ENCODE results near the gene PRIMA1.

Gene PRIMA1

GRCh38 chr14:93712079-93712837 is 76.0 kb downstream of the PRIMA1 start:
- DNase-seq (ENCODE audit: low read depth) = no peak

DNA sequence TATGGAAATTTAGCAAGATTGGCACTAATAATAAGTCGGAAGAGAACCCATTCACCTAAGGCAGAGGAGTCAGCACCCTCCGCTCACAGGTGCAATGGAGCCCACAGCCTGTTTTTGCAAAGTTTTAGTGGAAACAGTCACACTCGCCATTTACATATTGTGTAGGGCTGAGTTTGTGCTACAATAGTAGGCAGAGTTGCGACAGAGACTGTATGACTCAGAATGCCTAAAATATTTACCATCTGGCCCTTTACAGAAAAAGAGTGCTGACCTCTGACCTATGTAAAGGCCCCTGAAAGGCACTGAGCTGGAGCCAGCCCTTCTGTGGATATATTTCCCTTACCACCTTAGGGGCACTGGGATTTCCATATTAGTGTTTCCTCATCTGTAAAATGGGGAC is 79.0 kb downstream of the PRIMA1 start:
- DNase-seq (ENCODE audit: low read depth) = no peak

DNA sequence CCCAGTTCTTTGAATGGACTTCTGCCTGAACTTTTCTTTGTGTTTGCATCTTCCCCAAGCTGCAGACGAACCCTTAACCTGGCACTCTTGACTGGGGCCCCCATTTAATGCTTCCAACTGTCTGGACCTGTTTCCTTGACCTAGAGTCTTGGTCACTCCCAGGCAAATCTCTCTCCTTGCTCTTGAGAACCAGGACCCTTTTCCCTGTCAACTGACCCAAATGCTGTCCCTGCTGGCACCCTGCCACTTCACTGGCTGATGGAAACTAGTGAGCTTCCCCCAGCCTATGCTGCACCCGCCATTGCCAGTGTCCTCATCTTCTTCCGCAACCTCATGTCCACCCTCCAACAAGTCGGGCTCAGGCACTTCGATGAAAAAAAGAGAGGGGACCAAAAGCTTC is 79.5 kb downstream of the PRIMA1 start:
- no peak for DNase-seq (ENCODE audit: low read depth)

DNA sequence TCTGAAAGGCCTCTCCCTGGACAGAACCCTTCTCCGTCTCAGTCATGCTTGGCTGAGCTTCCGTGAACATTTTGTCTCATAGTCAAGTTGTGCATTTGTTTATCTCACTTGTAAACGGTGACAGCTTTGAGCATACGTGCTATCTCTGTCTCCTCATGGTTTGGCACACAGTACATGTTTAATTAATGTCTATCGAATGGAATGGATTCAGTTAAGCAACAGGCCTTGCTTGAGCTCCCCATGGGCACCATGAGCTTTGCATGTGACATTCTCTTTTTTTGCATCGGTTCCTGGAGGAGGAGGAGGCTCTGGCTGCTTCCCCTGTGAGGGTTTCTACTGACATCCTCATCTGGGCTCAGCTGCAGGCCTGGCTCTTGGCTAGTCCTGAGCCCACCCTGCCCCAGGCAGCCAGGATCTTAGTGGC is 80.0 kb downstream of the PRIMA1 start:
- no peak for DNase-seq (ENCODE audit: low read depth)

- no peak for DNase-seq (ENCODE audit: low read depth)
These were observed 80.8 kb downstream of the PRIMA1 start for GRCh38 chr14:93707475-93707874.

- DNase-seq (ENCODE audit: low read depth) = no peak
These were observed 81.8 kb downstream of the PRIMA1 start for GRCh38 chr14:93706360-93706955.

DNA sequence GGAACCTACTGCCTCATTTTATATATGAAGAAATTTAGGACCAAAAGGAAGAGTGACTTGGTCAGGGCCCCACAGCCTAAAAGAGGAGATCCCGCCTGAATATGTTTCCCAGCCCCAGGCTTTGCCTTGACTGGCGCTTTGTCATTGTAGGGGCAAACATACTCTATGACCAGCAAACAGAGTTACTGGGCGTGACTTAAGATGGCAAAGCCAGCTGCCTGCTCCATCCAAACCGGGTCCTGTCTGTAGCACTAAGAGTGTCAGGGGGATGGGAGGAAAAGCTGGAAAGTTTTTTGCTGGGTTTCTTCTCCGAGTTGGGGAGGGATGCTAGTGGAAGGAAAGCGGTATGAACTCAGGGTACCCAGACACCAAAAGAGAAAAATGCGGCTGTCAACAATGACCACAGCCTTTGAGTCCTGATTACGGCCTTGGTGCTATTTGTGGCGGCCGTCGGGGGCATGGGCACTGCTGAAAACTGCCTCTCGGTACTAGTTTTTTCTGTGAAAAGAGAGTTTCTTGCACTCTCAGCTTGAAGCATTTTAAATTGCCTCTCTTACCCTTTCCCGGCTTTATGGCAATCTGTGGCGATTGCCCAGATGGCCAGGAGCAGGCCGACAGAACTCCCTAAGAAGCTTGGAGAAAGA is 82.7 kb downstream of the PRIMA1 start:
- no peak for DNase-seq (ENCODE audit: low read depth)

DNA sequence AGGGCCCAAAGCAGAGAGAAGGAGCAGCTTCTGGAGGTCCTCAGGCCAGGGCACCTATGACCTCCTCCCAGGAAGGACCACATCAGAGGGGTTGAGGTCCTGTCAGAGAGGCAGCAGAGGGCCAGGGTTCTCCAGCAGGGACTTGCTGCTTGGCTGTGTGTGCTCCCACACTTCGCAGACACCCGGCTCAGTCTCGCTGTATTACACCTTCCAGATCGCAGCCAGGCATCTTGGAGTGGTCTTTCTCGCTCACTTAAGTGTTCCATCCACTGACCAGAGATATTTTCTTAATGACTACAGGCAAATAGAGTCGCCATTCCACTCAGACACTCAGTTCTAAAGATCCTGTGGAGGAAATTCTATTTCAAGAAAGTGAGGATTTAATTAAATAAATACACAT is 84.3 kb downstream of the PRIMA1 start:
- DNase-seq (ENCODE audit: low read depth) = no peak

DNA sequence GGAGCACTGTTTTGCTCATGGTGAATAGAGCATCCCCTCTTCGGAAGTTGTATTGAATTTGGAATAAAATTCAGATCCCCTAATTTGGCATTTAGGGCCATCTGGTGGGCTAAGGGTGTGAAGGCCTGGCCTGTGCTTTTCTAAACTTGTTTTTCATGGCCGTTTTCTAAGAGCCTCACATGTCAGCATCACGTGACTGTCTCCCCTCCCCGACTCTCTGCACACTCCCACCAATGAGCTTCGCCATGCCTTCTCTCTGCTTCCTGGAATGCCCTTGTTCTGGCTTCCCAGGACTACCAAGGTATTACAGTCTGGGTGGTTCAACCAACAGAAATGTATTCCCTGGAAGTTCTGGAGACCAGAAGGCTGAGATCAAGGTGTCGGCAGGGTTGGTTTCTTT is 85.3 kb downstream of the PRIMA1 start:
- no peak for DNase-seq (ENCODE audit: low read depth)

- no peak for DNase-seq (ENCODE audit: low read depth)
These were observed 86.7 kb downstream of the PRIMA1 start for GRCh38 chr14:93701562-93701961.

DNA sequence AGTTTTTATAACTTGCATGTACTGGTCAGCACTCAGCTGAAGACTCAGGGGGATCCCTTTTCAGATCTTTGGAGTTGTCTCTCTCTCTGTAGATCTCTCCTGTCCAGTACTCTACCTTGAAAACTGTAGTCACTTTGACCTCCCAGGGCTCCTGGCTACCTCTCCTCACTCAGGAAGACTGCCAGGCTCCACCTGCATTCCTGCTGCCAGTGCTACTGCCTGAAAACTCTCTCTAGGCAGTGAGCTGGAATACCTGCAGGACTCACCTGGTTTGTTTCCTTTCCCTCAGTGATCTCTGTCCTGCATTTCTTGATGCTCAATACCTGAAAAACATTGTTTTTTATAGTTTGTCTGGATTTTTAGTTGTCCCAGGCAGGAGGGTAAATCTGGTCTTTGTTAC is 87.4 kb downstream of the PRIMA1 start:
- no peak for DNase-seq (ENCODE audit: low read depth)

DNA sequence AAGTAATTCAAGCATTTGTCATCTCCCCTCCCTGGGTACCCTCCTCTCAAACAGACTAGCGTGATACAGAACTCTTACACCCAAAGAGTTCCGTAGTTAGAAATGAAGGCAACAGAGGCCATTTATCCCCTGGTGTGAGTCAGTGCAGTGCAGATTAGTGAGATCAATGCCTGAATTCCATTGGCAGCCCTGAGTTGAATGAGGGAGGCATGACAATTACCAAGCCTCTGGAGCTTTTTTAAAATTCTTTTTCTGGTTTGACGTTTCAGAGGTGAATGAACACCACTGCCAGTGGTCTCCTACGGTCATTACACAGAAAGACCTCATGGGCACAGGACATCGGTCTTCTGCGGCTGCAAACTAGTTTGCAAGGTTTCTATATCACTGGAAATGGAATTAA is 94.4 kb downstream of the PRIMA1 start:
- no peak for DNase-seq (ENCODE audit: low read depth)

DNA sequence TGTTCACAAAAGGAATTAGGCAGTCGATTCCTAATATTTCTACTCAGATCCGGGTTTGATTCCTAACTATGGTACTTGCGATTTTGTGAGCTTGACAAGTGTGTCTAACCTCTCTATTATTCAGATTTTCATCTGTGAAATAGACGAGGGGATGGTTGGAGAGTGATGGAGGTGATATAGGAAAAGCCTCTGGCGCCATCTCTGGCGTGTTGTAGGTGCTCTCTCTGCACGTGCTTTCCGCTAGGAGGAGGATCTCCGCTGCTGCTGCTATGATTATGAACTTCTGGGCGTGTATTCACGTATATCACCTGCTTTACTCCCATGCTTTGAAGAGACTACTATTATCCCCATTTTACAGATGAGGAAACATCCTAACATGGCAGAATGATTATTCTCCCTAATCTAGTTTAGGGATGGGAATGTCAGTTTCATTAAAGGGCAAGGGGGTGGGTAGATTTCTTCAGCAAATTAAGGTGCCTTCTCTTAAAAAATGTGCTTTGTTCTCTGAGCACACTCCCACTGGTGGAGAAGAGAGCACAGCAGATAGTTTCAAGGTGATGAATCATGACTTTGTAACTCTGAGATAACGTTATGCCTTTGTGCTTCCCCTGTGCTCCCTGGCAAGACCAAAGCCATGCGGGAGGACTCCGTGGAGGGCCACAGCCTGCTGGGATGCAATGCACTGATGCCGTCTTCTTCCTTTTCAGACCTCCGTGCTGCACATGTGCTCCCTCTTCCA is 97.1 kb downstream of the PRIMA1 start:
- DNase-seq (ENCODE audit: low read depth) = no peak

- no peak for DNase-seq (ENCODE audit: low read depth)
These were observed 98.1 kb downstream of the PRIMA1 start for GRCh38 chr14:93690146-93690545.

GRCh38 chr14:93688820-93689219 is 99.5 kb downstream of the PRIMA1 start:
- no peak for DNase-seq (ENCODE audit: low read depth)

GRCh38 chr14:93688239-93688666 is 100.0 kb downstream of the PRIMA1 start:
- DNase-seq (ENCODE audit: low read depth) = no peak

DNA sequence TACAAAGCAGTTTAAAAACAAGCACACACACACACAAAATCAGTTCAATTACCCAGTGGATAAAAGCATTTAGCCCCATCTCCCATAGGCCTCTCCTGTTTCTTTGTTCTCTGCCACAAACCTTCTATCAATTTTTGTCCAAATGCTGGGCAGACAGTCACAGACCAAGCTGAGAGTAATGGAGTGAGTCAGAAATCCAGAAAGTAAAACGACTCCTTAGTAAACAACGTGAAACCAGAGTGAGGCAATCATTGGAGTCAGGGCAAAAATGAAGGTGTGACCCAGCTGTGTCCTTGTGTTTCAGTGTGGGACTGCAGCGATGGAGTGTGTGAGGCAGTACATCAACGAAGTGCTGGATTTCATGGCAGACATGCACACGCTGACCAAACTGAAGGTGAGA is 102.0 kb downstream of the PRIMA1 start:
- no peak for DNase-seq (ENCODE audit: low read depth)

GRCh38 chr14:93685121-93685895 is 103.0 kb downstream of the PRIMA1 start:
- DNase-seq (ENCODE audit: low read depth) = no peak

DNA sequence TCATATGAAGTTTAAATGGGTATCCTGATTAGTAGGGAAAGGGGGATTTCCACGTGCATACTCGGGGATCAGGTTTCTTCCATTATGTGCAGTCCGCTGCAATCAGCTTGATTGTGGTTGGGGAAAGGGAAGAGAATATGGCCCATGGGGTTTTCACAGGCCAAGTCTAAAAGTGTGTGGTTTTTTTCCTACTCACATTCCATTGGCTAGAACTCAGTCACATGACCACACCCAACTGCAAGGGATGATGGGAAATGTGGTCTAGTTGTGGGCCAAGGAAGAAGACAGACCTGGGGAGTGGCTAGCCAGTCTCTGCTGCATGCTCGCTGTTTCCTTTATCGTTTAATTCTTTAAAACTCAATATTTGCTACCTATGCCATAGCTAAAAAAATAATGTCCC is 105.1 kb downstream of the PRIMA1 start:
- no peak for DNase-seq (ENCODE audit: low read depth)

DNA sequence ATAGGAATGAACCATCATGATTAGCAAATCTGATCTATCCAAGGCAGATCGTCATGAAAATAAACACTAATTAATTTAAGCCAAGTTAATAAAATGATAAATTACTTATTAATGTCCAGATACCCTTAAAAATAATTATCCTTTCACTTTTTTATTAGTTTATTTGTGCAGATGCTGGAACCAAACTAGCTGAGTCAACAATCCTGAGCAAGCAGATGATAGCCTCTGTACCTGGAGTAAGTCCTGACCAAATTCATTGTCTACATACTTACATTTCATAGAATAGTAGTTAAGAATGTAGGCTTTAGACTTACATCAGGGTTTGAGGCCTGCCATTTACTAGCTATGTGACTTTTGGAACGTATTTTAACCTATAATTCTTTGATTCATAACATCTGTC is 105.8 kb downstream of the PRIMA1 start:
- no peak for DNase-seq (ENCODE audit: low read depth)

GRCh38 chr14:93676416-93676958 is 111.8 kb downstream of the PRIMA1 start:
- DNase-seq (ENCODE audit: low read depth) = no peak

DNA sequence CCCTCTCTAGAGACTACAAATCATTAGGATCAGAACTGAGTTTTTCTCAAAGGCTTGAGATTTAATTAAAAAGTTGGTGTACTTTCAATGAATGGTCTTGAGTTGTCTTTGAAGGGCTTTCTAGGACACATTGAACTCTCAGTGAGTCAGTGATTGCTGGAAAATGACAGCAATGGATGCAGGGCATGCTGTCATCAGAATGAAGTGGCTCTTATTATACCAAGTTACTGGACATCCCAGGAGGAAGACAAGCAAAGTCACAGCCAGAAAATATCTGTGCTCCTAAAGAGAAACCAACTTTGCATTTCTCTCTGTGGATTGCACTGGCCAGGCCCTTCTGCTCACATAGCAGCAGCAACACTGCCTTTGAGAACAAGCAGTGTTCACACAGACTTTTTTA is 112.6 kb downstream of the PRIMA1 start:
- no peak for DNase-seq (ENCODE audit: low read depth)

Measured in EH (cell line).